NOMO-1 treated with dmso at 0.1 percent for 144 hours (cell line): ENCODE results near the gene PCLAF.
"Not testable (repeated sequence)": the region's sequence is repeated elsewhere in the genome, so short reads cannot be mapped to it uniquely, and the experiment has no call there.

Source experiments
- DNase-seq: peaks from one replicate; lab custom pipeline; 2025; ENCODE audit not compliant: unreplicated experiment; lab: John Stamatoyannopoulos, UW

The PCLAF gene

DNA sequence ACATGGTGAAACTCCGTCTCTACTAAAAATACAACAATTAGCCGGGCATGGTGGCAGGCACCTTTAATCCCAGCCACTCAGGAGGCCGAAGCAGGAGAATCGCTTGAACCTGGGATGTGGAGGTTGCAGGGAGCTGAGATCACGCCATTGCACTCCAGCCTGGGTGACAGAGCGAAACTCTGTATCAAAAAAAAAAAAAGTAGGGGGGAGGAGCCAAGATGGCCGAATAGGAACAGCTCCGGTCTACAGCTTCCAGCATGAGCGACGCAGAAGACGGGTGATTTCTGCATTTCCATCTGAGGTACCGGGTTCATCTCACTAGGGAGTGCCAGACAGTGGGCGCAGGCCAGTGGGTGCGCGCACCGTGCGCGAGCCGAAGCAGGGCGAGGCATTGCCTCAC lies 54.8 kb downstream of the PCLAF start:
- not testable (repeated sequence) for DNase-seq

DNA sequence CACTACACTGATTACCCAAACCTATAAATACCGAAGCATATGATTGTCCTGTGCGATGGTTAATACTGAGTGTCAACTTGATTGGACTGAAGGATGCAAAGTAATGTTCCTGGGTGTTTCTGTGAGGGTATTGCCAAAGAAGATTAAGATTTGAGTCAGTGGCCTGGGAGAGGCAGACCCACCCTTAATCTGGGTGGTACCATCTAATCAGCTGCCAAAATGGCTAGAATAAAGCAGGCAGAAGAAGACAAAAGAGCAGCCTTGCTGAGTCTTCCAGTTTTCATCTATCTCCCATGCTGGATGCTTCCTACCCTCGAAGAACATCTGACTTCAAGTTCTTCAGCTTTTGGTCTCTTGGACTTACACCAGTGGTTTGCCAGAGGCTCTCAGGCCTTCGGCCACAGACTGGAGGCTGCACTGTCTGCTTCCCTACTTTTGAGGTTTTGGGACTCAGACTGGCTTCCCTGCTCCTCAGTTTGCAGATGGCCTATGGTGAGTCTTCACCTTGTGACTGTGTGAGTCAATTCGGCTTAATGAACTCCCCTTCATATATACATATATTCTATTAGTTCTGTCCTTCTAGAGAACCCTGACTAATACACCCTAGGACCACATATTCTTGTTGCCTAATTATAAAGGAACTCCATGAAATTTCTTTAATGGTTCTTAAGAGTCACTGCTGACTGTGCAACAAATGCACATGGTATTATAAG lies 56.9 kb downstream of the PCLAF start:
- DNase-seq, result no peak

DNA sequence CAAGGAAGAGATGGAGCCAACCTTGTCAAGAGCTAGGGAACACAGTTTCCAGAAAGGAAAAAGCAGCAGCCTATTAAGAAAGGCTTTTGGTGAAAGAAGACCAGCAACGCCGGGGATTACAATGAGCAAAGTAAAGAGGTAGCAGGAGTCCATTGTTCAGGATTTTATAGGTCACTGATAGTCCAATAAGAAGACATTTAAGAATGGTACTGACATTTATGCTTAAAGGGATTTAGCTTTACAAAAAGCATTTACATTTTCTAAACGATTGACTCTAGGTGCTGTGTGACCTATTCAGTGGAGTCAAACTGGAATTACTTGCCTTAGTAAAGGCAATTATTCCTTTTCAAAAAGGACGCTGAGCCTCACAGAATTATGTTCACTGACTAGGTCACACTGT lies 66.0 kb downstream of the PCLAF start:
- DNase-seq, result no peak

DNA sequence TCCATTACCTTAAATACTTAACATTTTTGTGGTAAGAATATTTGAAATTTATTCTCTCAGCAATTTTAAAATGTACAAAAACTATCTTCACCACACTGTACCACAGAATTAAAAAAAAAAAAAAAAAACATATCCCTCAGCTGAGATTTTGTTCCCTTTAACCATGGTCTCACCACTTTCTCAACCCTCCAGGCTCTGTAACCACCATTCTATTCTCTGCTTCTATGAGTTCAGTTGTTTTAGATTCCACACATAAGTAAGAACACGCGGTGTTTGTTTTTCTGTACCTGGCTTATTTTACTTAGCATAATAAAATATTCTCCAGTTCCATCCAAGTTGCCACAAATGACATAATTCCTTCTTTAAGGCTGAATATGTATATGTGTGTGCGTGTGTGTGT lies 66.8 kb downstream of the PCLAF start:
- DNase-seq, result no peak
